Neural progenitor cell (in vitro differentiated cells): ENCODE data around the gene ZNF574. TPM values are rescaled to one million over a fixed set of nuclear protein-coding genes. Genes with fewer than 3 reads are reported as not detected.
A peak's percentile ranks its signal among the peaks of the same experiment; 100 is the strongest.

Source experiments
- DNase-seq: peaks from one replicate; pipeline ENCODE4 v3.0.0-alpha.2; 2016; ENCODE audit warnings: low spot score
- H2AFZ ChIP-seq: fragments of 200-600 bp; sonication (generic); replicated peaks from 2 replicates; pipeline ENCODE4 v1.6.1; 2016; ENCODE audit warnings: antibody characterized with exemption
- H3F3A ChIP-seq: fragments of 200-600 bp; sonication (generic); 2 replicates; pipeline ENCODE4 v1.6.1; 2016; ENCODE audit warnings: antibody characterized with exemption, low read depth
- H3K27ac ChIP-seq: fragments of 200-600 bp; sonication (generic); 2 replicates; pipeline ENCODE4 v1.5.1; 2016; ENCODE audit warnings: mild to moderate bottlenecking
- H3K27me3 ChIP-seq: fragments of 200-600 bp; sonication (generic); 2 replicates; pipeline ENCODE4 v1.6.1; 2016; ENCODE audit warnings: mild to moderate bottlenecking, moderate library complexity
- H3K36me3 ChIP-seq: fragments of 200-600 bp; sonication (generic); 2 replicates; pipeline ENCODE4 v1.5.1; 2016
- H3K4me1 ChIP-seq: fragments of 200-600 bp; sonication (generic); 2 replicates; pipeline ENCODE4 v1.6.1; 2016; ENCODE audit warnings: mixed run types
- H3K4me2 ChIP-seq: fragments of 200-600 bp; sonication (generic); 2 replicates; pipeline ENCODE4 v1.6.1; 2016
- H3K4me3 ChIP-seq: fragments of 200-600 bp; sonication (generic); 2 replicates; pipeline ENCODE4 v1.5.1; 2016
- H3K79me2 ChIP-seq: fragments of 200-600 bp; sonication (generic); 2 replicates; pipeline ENCODE4 v1.6.1; 2016; ENCODE audit warnings: low read depth
- H3K9ac ChIP-seq: fragments of 200-600 bp; sonication (generic); 2 replicates; pipeline ENCODE4 v1.6.1; 2016
- H3K9me3 ChIP-seq: fragments of 200-600 bp; sonication (generic); 2 replicates; pipeline ENCODE4 v1.5.1; 2016; ENCODE audit warnings: low read depth
- H4K20me1 ChIP-seq: fragments of 200-600 bp; sonication (generic); 2 replicates; pipeline ENCODE4 v1.6.1; 2016; ENCODE audit warnings: low read depth
- H3K27ac Mint-ChIP-seq: 3 replicates; pipeline ENCODE4 v1.8.0; 2021; ENCODE audit warnings: mixed read lengths
- H3K27me3 Mint-ChIP-seq: 2 replicates; pipeline ENCODE4 v1.8.0; 2022; ENCODE audit warnings: low read depth, mild to moderate bottlenecking, inconsistent platforms, moderate library complexity, mixed read lengths; ENCODE audit not compliant: insufficient read depth
- H3K36me3 Mint-ChIP-seq: 3 replicates; pipeline ENCODE4 v1.8.0; 2021; ENCODE audit warnings: mixed read lengths
- H3K4me1 Mint-ChIP-seq: 3 replicates; pipeline ENCODE4 v1.8.0; 2021; ENCODE audit warnings: mixed read lengths
- H3K4me3 Mint-ChIP-seq: 3 replicates; pipeline ENCODE4 v1.8.0; 2021; ENCODE audit warnings: mild to moderate bottlenecking, moderate library complexity, mixed read lengths
- H3K9me3 Mint-ChIP-seq: 3 replicates; pipeline ENCODE4 v1.8.0; 2020; ENCODE audit warnings: mixed read lengths
- CTCF ChIP-seq: fragments of 200-600 bp; sonication (generic); IDR thresholded peaks from 2 replicates; pipeline ENCODE4 v1.5.1; 2017; ENCODE audit warnings: antibody characterized with exemption, mild to moderate bottlenecking
- EZH2 ChIP-seq: fragments of 200-600 bp; sonication (generic); IDR thresholded peaks from 2 replicates; pipeline ENCODE4 v1.6.1; 2017; ENCODE audit warnings: antibody characterized with exemption, mild to moderate bottlenecking, moderate library complexity
- EZH2phosphoT487 ChIP-seq: fragments of 200-600 bp; sonication (generic); IDR thresholded peaks from 2 replicates; pipeline ENCODE4 v1.6.1; 2017; ENCODE audit warnings: antibody characterized with exemption
- total RNA-seq: library from RNA; depleted of rRNA; stranded (reverse); fragments of >200 nt; gene quantifications from 2 replicates; pipeline ENCODE4 v1.2.3, GENCODE V29; 2015; ENCODE audit warnings: low replicate concordance

ZNF574 gene
- total RNA-seq, 1 donor from 2014 or later = 13.4 TPM

GRCh38 chr19:42065051-42065450, 10.9 kb upstream of the ZNF574 start:
- Histone ChIP-seq H3F3A (peaks cover 7% of the 10 kb centered on the region), H3K27ac (no peak overlapping the region), H4K20me1 (peaks cover 35% of the 10 kb centered on the region), H3K79me2 (peaks cover 35% of the 10 kb centered on the region), H3K27me3 (no peaks in the 10 kb centered on the region), H3K4me3 (no peak overlapping the region), H3K9ac (no peak overlapping the region), H3K4me2 (no peak overlapping the region), H3K9me3 (no peaks in the 10 kb centered on the region), H3K36me3 (no peaks in the 10 kb centered on the region), H3K4me1 (peaks cover 12% of the 10 kb centered on the region), H2AFZ (no peak overlapping the region)
- no peak overlapping the region for H3K27ac Mint-ChIP-seq
- DNase-seq = no peak
- H3K27me3 Mint-ChIP-seq = peaks cover 3% of the 10 kb centered on the region
- H3K9me3 Mint-ChIP-seq = no peaks in the 10 kb centered on the region
- no peak overlapping the region for H3K4me3 Mint-ChIP-seq
- peaks cover 6% of the 10 kb centered on the region for H3K36me3 Mint-ChIP-seq
- no peaks in the 10 kb centered on the region for H3K4me1 Mint-ChIP-seq
- TF ChIP-seq EZH2phosphoT487 = no peak
- TF ChIP-seq CTCF = no peak
- no peak for TF ChIP-seq EZH2

GRCh38 chr19:42065511-42065910, 10.5 kb upstream of the ZNF574 start:
- H3K9me3 Mint-ChIP-seq = no peaks in the 10 kb centered on the region
- no peak overlapping the region for H3K27ac Mint-ChIP-seq
- Histone ChIP-seq H4K20me1 (peaks cover 35% of the 10 kb centered on the region), H2AFZ (no peak overlapping the region), H3K9ac (no peak overlapping the region), H3K4me1 (peaks cover 16% of the 10 kb centered on the region), H3K4me2 (no peak overlapping the region), H3F3A (peaks cover 7% of the 10 kb centered on the region), H3K79me2 (peaks cover 38% of the 10 kb centered on the region), H3K27me3 (no peaks in the 10 kb centered on the region), H3K36me3 (no peaks in the 10 kb centered on the region), H3K27ac (no peak overlapping the region), H3K4me3 (no peak overlapping the region), H3K9me3 (no peaks in the 10 kb centered on the region)
- no peak for TF ChIP-seq EZH2phosphoT487
- TF ChIP-seq CTCF = no peak
- no peak for TF ChIP-seq EZH2
- no peak overlapping the region for H3K4me3 Mint-ChIP-seq
- H3K36me3 Mint-ChIP-seq = peaks cover 6% of the 10 kb centered on the region
- peaks cover 3% of the 10 kb centered on the region for H3K27me3 Mint-ChIP-seq
- no peak for DNase-seq
- peaks cover 3% of the 10 kb centered on the region for H3K4me1 Mint-ChIP-seq

GRCh38 chr19:42066075-42066754, 9.8 kb upstream of the ZNF574 start:
- peaks cover 3% of the 10 kb centered on the region for H3K27me3 Mint-ChIP-seq
- Histone ChIP-seq H3K4me2 (no peak overlapping the region), H4K20me1 (peaks cover 35% of the 10 kb centered on the region), H3K79me2 (peaks cover 38% of the 10 kb centered on the region), H3K36me3 (no peaks in the 10 kb centered on the region), H3K9me3 (no peaks in the 10 kb centered on the region), H3K27me3 (no peaks in the 10 kb centered on the region), H3F3A (peaks cover 10% of the 10 kb centered on the region), H3K9ac (no peak overlapping the region), H3K27ac (no peak overlapping the region), H3K4me3 (no peak overlapping the region), H3K4me1 (peaks cover 20% of the 10 kb centered on the region), H2AFZ (no peak overlapping the region)
- no peaks in the 10 kb centered on the region for H3K9me3 Mint-ChIP-seq
- H3K4me1 Mint-ChIP-seq = peaks cover 8% of the 10 kb centered on the region
- no peak overlapping the region for H3K4me3 Mint-ChIP-seq
- TF ChIP-seq CTCF (no peak), EZH2phosphoT487 (no peak), EZH2 (no peak)
- DNase-seq = peak; percentile 70
- peaks cover 6% of the 10 kb centered on the region for H3K36me3 Mint-ChIP-seq
- no peak overlapping the region for H3K27ac Mint-ChIP-seq
